Measurements from ENCODE around the gene AMBP. TPM values are rescaled to one million over a fixed set of nuclear protein-coding genes. Genes with fewer than 3 reads are reported as not detected.

AMBP gene
- total RNA-seq, 2 donors from 2014 or later: 0.68 to 2.9 TPM

GRCh38 chr9:114076237-114077161 lies 1.6 kb downstream of the AMBP start:
- Mint-ChIP-seq H3K27ac (no peak overlapping the region), H3K4me3 (no peak overlapping the region), H3K4me1 (peaks cover 26% of the 10 kb centered on the region), H3K36me3 (ENCODE audit: low read depth) (no peaks in the 10 kb centered on the region), H3K9me3 (peaks cover 3% of the 10 kb centered on the region), H3K27me3 (ENCODE audit: insufficient read depth) (peaks cover 23% of the 10 kb centered on the region)
- Histone ChIP-seq H3K4me3 (ENCODE audit: low read length) (no peak overlapping the region), H3K27ac (ENCODE audit: low read depth, low read length) (no peak overlapping the region), H3K4me1 (ENCODE audit: control insufficient read depth, insufficient read depth, low read length) (no peaks in the 10 kb centered on the region), H3K9me3 (ENCODE audit: control insufficient read depth, low read length) (no peaks in the 10 kb centered on the region), H3K9ac (ENCODE audit: extremely low read depth, low read length, poor library complexity, severe bottlenecking) (no peak overlapping the region), H3K36me3 (ENCODE audit: control insufficient read depth, insufficient read depth, low read length) (no peaks in the 10 kb centered on the region), H3K27me3 (ENCODE audit: control insufficient read depth, insufficient read depth, low read length, poor library complexity, severe bottlenecking) (no peaks in the 10 kb centered on the region)
- TF ChIP-seq CTCF (conservative IDR thresholded peaks at IDR 0.05): peak; percentile 48
- peak; percentile 72 for DNase-seq
- 87 to 91% methylated on average over 10 to 14 of the region's 14 CpGs for WGBS, 2 experiments (ENCODE audit: insufficient coverage in 1 of 2, insufficient read length in 1 of 2)

GRCh38 chr9:114075602-114076001 lies 2.5 kb downstream of the AMBP start:
- Histone ChIP-seq H3K4me3 (ENCODE audit: low read length) (no peak overlapping the region), H3K9ac (ENCODE audit: extremely low read depth, low read length, poor library complexity, severe bottlenecking) (no peak overlapping the region), H3K9me3 (ENCODE audit: control insufficient read depth, low read length) (no peaks in the 10 kb centered on the region), H3K27ac (ENCODE audit: low read depth, low read length) (no peak overlapping the region), H3K27me3 (ENCODE audit: control insufficient read depth, insufficient read depth, low read length, poor library complexity, severe bottlenecking) (no peaks in the 10 kb centered on the region), H3K4me1 (ENCODE audit: control insufficient read depth, insufficient read depth, low read length) (no peaks in the 10 kb centered on the region), H3K36me3 (ENCODE audit: control insufficient read depth, insufficient read depth, low read length) (no peaks in the 10 kb centered on the region)
- Mint-ChIP-seq H3K27ac (no peak overlapping the region), H3K9me3 (peaks cover 3% of the 10 kb centered on the region), H3K27me3 (ENCODE audit: insufficient read depth) (peaks cover 22% of the 10 kb centered on the region), H3K36me3 (ENCODE audit: low read depth) (no peaks in the 10 kb centered on the region), H3K4me3 (no peak overlapping the region), H3K4me1 (peaks cover 17% of the 10 kb centered on the region)
- DNase-seq: no peak
- 78 to 94% methylated on average over 3 to 4 of the region's 4 CpGs for WGBS, 2 experiments (ENCODE audit: insufficient coverage in 1 of 2, insufficient read length in 1 of 2)
- no peak for TF ChIP-seq CTCF (conservative IDR thresholded peaks at IDR 0.05)

GRCh38 chr9:114072184-114073140 lies 5.6 kb downstream of the AMBP start:
- Histone ChIP-seq H3K4me3 (ENCODE audit: low read length) (no peak overlapping the region), H3K9ac (ENCODE audit: extremely low read depth, low read length, poor library complexity, severe bottlenecking) (no peak overlapping the region), H3K9me3 (ENCODE audit: control insufficient read depth, low read length) (no peaks in the 10 kb centered on the region), H3K4me1 (ENCODE audit: control insufficient read depth, insufficient read depth, low read length) (no peaks in the 10 kb centered on the region), H3K36me3 (ENCODE audit: control insufficient read depth, insufficient read depth, low read length) (no peaks in the 10 kb centered on the region), H3K27me3 (ENCODE audit: control insufficient read depth, insufficient read depth, low read length, poor library complexity, severe bottlenecking) (no peaks in the 10 kb centered on the region), H3K27ac (ENCODE audit: low read depth, low read length) (no peak overlapping the region)
- peak; percentile 46 for TF ChIP-seq CTCF (conservative IDR thresholded peaks at IDR 0.05)
- Mint-ChIP-seq H3K36me3 (ENCODE audit: low read depth) (no peaks in the 10 kb centered on the region), H3K27ac (no peak overlapping the region), H3K4me1 (peaks cover 6% of the 10 kb centered on the region), H3K9me3 (no peaks in the 10 kb centered on the region), H3K27me3 (ENCODE audit: insufficient read depth) (peaks cover 22% of the 10 kb centered on the region), H3K4me3 (no peak overlapping the region)
- 84 to 87% methylated on average over 7 to 14 of the region's 14 CpGs for WGBS, 2 experiments (ENCODE audit: insufficient coverage in 1 of 2, insufficient read length in 1 of 2)
- peak; percentile 68 for DNase-seq
